Measurements from ENCODE around the gene HTR1D.

Gene HTR1D

GRCh38 chr1:23178950-23179349 lies 38.4 kb downstream of the HTR1D start:
- peak; percentile 42 for DNase-seq

GRCh38 chr1:23178414-23178813 lies 38.9 kb downstream of the HTR1D start:
- DNase-seq, result no peak

- peak; percentile 46 for DNase-seq
Observed at GRCh38 chr1:23177438-23178380, 39.6 kb downstream of the HTR1D start.

GRCh38 chr1:23177031-23177430 lies 40.3 kb downstream of the HTR1D start:
- no peak for DNase-seq

GRCh38 chr1:23174426-23175110 lies 42.7 kb downstream of the HTR1D start:
- no peak for DNase-seq

- no peak for DNase-seq
Observed at GRCh38 chr1:23171181-23171755, 46.0 kb downstream of the HTR1D start.

- peak; percentile 81 for DNase-seq
Observed at GRCh38 chr1:23169727-23170335, 47.5 kb downstream of the HTR1D start.

- no peak for DNase-seq
Observed at GRCh38 chr1:23169195-23169575, 48.1 kb downstream of the HTR1D start.

GRCh38 chr1:23168445-23169194 lies 48.7 kb downstream of the HTR1D start, which contains the start of gene LUZP1:
LUZP1 (minus strand) TSS chr1:23168856.
- DNase-seq, result peak; percentile 79

GRCh38 chr1:23168079-23168444 lies 49.2 kb downstream of the HTR1D start:
- DNase-seq, result peak; percentile 6

GRCh38 chr1:23167353-23168078 lies 49.8 kb downstream of the HTR1D start:
- peak; percentile 34 for DNase-seq

- no peak for DNase-seq
Observed at GRCh38 chr1:23166854-23167253, 50.4 kb downstream of the HTR1D start.

GRCh38 chr1:23163395-23163794 lies 53.9 kb downstream of the HTR1D start:
- DNase-seq, result no peak

GRCh38 chr1:23159963-23160877 lies 57.1 kb downstream of the HTR1D start:
- no peak for DNase-seq

- no peak for DNase-seq
Observed at GRCh38 chr1:23156940-23157339, 60.4 kb downstream of the HTR1D start.

GRCh38 chr1:23152966-23153684 lies 64.2 kb downstream of the HTR1D start:
- no peak for DNase-seq

- DNase-seq, result no peak
Observed at GRCh38 chr1:23150742-23151141, 66.6 kb downstream of the HTR1D start.

GRCh38 chr1:23150125-23150524 lies 67.2 kb downstream of the HTR1D start:
- DNase-seq, result no peak

GRCh38 chr1:23149114-23149513 lies 68.2 kb downstream of the HTR1D start:
- DNase-seq, result peak; percentile 41

- no peak for DNase-seq
Observed at GRCh38 chr1:23148084-23148483, 69.2 kb downstream of the HTR1D start.

Data from hematopoietic multipotent progenitor cell treated with erythropoietin and hydrocortisone succinate and interleukin-3 and kit ligand, for 8 days (in vitro differentiated cells).